HG03460 (cell line): ENCODE data around the gene RRM2.
A peak's percentile ranks its signal among the peaks of the same experiment; 100 is the strongest.
"Not testable (repeated sequence)": the region's sequence is repeated elsewhere in the genome, so short reads cannot be mapped to it uniquely, and the experiment has no call there.

Source experiments
- ATAC-seq: cut with Tn5 transposase; IDR thresholded peaks from one replicate; pipeline ENCODE4 v1.9.1; 2021; ENCODE audit not compliant: unreplicated experiment

RRM2 gene

DNA sequence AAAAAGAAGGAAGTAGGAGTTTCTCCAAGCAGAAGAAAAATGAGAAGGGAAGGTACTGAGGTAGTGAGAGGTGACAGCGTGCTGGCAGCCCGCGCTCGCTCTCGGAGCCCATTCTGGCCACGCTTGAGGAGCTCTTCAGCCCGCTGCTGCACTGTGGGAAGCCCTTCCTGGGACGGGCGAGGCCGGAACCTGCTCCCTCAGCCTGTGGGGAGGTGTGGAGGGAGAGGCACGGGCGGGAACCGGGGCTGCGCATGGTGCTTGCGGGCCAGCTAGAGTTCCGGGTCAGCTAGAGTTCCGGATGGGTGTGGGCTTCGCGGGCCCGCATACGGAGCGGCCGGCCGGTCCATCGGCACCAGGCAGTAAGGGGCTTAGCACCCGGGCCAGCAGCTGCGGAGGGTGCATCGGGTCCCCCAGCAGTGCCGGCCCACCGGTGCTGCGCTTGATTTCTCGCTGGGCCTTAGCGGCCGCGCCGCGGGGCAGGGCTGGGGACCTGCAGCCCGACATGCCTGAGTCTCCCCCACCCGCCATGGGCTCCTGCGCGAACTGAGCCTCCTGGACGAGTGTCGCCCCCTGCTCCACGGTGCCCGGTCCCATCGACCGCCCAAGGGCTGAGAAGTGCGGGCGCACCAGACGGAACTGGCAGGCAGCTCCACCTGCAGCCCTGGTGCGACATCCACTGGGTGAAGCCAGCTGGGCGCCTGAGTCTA, 31.2 kb upstream of the RRM2 start:
- ATAC-seq = peak; percentile 37

- ATAC-seq = not testable (repeated sequence)
Measured at GRCh38 chr2:10091889-10092244, 30.7 kb upstream of the RRM2 start.

GRCh38 chr2:10094271-10094814, 28.2 kb upstream of the RRM2 start:
- ATAC-seq = no peak

- no peak for ATAC-seq
Measured at GRCh38 chr2:10095175-10095574, 27.4 kb upstream of the RRM2 start.

- ATAC-seq = no peak
Measured at GRCh38 chr2:10096641-10097040, 25.9 kb upstream of the RRM2 start.

GRCh38 chr2:10097352-10098148, 25.0 kb upstream of the RRM2 start:
- peak; percentile 79 for ATAC-seq

DNA sequence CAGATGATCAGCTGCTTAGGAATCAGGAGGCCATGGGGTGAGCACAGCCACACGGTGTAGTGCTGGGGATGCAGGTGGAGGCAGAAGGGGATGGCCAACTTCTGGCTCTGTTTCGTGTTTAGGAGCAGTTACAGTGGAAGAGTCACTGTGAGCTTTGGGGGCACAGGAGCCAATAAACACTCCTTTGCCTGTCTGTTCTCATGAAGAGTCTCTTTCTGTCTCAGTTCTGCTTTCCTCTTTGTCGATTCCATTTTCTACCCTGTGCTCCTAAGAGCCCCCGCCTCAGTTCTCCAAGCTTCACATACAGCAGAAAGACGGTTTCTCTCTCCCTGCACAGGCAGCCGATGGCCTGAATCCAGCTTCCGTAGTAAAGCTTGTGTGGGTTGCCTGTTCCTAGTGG, 21.0 kb upstream of the RRM2 start:
- no peak for ATAC-seq

- ATAC-seq = no peak
Measured at GRCh38 chr2:10103179-10103578, 19.4 kb upstream of the RRM2 start.

- ATAC-seq = not testable (repeated sequence)
Measured at GRCh38 chr2:10104906-10105305, 17.6 kb upstream of the RRM2 start.

DNA sequence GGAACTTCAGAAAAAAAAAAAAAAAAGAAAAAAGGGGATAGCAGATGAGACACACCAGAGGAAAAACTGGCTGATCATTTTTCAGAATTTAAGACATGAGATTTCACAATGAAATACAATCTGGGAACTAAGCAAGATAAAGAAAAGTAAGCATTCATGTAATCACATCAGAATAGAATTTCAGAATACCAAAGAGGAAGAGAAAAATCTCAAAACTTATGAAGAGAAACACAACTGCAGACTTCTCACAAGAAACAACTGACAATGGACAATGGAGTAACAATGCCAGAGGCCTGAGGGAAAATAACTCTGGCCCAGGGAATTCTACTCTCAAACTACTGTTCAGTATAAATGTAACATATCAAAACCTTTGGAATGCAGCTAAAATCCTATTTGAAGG, 13.2 kb upstream of the RRM2 start:
- ATAC-seq = no peak

DNA sequence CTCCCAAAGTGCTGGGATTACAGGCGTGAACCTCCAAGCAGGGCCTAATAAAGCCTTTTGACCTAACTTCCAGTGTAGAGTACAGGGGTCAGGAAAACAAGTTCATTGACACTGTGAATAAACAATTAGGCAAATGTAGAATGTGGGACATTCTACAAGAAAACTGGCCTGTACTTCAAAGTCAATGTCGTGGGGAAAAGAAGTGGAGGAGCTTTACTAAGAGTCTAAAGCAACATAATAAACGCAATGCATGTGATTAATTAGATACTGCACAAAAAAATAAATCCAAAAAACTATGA, 3.6 kb upstream of the RRM2 start:
- ATAC-seq = no peak

DNA sequence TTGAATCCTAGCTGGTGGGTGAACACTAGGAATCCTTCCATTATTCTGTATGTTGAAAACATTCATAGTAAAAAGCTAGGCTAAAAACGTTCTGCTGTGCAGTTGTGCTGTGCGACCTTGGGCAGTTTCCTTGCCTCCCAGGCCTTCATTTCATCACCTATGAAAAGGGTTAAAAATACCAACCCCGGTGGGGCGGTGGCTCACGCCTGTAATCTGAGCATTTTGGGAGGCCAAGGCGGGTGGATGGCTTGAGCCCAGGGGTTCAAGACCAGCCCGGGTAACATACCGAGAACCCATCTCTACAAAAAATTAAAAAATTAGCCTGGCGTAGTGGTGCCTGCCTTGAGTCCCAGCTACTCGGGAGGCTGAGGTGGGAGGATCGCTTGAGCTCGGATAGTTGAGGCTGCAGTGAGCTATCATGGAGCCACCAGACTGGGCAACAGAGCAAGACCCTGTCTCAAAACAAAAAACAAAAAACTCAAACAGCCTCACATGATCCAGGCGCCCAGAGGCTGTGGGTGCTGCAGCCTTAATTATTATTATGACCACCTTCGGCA, 2.9 kb upstream of the RRM2 start:
- no peak for ATAC-seq

DNA sequence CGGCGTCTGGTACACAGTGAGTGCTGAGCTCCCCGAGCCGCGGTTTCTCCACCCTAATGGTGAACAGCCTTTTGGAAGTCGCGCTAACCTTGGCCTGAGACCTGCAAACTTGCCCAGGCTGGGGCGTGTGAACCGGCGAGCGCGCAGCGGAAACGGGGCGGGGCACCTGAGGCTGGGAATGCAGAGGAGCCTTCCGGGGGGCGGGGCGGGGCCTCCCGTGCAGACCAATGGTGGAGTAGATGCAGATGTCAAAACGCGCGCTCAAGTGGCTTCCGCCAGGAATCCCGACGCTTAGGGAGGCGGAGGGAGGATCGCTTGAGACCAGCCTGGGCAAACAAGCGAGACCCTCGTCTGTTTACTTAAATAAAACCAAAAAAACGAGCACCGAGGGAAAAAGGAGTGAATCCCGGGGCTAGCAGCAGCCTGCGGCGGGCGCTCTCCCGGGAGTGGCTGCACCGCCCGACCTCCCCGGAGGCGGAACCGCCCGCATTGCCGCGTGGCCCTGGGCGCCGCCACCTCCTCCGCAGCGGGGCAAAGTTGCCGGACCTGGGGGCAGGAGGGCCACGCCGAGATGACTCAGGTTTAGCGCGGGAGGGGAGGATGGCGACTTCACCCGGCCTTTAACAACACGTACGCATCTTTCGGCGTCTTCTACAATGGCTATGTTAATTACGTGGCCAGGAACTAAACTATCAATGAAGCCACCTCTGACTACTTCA, 2.2 kb upstream of the RRM2 start:
- ATAC-seq = peak; percentile 50

DNA sequence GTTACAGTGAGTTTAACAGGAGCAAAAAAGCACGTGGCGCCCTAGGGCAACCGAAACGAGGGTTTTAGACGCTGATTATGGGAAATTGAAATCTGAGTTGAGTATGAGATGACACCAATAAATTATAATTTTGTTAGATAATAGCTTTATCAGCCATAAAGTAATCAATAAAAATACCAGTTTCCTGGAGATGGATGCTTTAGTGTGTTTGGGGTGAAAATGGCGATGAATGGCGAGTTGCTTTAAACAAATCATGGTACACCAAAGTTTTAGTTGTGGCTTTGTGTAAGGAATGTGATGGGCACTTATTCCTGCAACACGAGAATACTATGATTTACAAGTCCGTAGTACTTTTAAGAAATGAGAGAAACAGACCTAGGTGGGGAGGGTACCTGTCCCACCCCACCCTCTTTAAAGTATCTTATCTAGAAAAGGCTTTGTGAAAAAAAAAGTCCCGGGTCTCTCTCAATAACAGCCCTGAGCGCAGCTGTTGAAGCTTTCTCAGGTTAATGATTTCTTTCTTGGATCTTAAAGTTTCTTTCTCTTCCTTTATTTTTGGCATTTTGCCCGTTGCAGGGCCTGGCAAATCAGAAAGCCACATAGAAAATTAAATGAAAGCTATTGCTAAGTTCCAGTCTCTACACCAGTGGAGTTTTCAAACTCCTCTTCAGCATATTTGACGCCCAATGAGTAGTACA, 1.5 kb upstream of the RRM2 start:
- no peak for ATAC-seq

- ATAC-seq = no peak
Measured at GRCh38 chr2:10123281-10123680, 742 bp downstream of the RRM2 start.

GRCh38 chr2:10124538-10125045, 2.1 kb downstream of the RRM2 start:
- ATAC-seq = no peak

DNA sequence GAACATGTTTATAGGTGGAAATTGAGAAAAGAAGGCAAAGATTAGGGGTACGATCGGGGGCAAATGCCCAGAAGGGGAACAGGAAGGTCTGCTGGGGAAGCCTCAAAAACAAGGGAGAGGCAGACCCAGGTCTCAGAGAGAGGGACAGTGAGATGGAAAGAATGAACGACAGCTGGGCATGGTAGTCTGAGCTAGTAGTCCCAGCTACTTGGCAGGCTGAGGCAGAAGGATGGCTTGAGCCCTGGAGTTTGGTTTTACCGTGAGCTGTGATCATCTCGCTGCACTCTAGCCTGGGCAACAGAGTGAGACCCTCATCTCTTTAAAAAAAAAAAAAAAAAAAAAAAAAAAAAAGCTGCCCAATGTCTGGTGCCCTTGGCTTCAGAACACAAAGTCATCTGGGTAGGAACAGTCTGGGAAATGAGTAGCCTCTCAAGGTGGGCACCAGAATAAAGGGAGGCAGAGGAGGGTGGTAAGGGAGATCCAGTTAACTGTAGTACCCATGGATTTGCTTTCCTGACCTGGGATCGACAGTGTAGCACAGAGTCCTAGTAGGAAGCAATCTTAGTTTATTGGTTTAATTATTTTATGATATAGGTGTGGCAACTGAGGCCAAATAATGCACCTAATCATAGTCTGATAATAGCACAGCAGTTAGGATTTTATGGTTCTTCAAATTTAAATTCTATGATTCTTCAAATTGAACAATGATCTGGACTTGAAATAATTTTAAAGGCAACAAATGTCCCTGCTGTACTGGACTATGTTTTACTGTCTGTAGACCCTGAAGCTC, 3.5 kb downstream of the RRM2 start:
- ATAC-seq = no peak

GRCh38 chr2:10126632-10127026, 4.1 kb downstream of the RRM2 start:
- no peak for ATAC-seq

- no peak for ATAC-seq
Measured at GRCh38 chr2:10128420-10128819, 5.9 kb downstream of the RRM2 start.

DNA sequence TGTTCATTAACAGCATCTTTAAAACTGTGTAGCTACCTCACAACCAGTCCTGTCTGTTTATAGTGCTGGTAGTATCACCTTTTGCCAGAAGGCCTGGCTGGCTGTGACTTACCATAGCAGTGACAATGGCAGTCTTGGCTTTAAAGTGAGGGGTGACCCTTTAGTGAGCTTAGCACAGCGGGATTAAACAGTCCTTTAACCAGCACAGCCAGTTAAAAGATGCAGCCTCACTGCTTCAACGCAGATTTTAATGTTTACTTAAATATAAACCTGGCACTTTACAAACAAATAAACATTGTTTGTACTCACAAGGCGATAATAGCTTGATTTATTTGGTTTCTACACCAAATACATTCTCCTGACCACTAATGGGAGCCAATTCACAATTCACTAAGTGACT, 7.0 kb downstream of the RRM2 start:
- no peak for ATAC-seq
